Lung (tissue), 12 donors: Measurements from ENCODE around the gene SFXN5. TPM values are rescaled to one million over a fixed set of nuclear protein-coding genes. Genes with fewer than 3 reads are reported as not detected.

Source experiments
- ATAC-seq: fragments of 200-7000 bp; cut with Tn5 transposase; one replicate; pipeline ENCODE4 v1.9.1; 2020; ENCODE audit warnings: moderate number of reproducible peaks; ENCODE audit not compliant: insufficient read depth, low FRiP score
- DNase-seq, 3 donors: peaks; one replicate each; pipeline ENCODE4 v3.0.0-alpha.2; 2013 to 2017
- H3K27ac ChIP-seq, 2 donors: one replicate each; pipeline ENCODE4 v1.5.1; 2013; ENCODE audit warnings: mild to moderate bottlenecking in 2 of 2, moderate library complexity in 2 of 2, control low read depth in 1 of 2, inconsistent platforms in 1 of 2, low read depth in 1 of 2, low read length in 1 of 2
- H3K27me3 ChIP-seq, 3 donors: one replicate each; pipeline ENCODE4 v1.5.1; 2013; ENCODE audit warnings: low read length in 2 of 3; ENCODE audit not compliant: control insufficient read depth in 3 of 3, insufficient read depth in 3 of 3
- H3K36me3 ChIP-seq, 4 donors: one replicate each; pipeline ENCODE4 v1.5.1; 2013; ENCODE audit warnings: low read length in 4 of 4, mild to moderate bottlenecking in 1 of 4, moderate library complexity in 1 of 4; ENCODE audit not compliant: control insufficient read depth in 4 of 4, insufficient read depth in 4 of 4
- H3K4me1 ChIP-seq, 5 donors: one replicate each; pipeline ENCODE4 v1.5.1; 2013; ENCODE audit warnings: low read length in 5 of 5, mild to moderate bottlenecking in 2 of 5, moderate library complexity in 1 of 5; ENCODE audit not compliant: control insufficient read depth in 5 of 5, insufficient read depth in 5 of 5
- H3K4me3 ChIP-seq: one replicate; pipeline ENCODE4 v1.5.1; 2013; ENCODE audit warnings: mild to moderate bottlenecking, control low read depth, moderate library complexity
- H3K9ac ChIP-seq, 2 donors: one replicate each; pipeline ENCODE4 v1.5.1; 2013; ENCODE audit warnings: low read length in 2 of 2, control low read depth in 1 of 2; ENCODE audit not compliant: insufficient read depth in 1 of 2
- H3K9me3 ChIP-seq, 4 donors: one replicate each; pipeline ENCODE4 v1.5.1; 2013; ENCODE audit warnings: low read length in 3 of 4, mild to moderate bottlenecking in 1 of 4, moderate library complexity in 1 of 4; ENCODE audit not compliant: control insufficient read depth in 4 of 4, insufficient read depth in 3 of 4
- WGBS, 2 donors: extraction: QIAGEN DNeasy Blood & Tissue Kit; methylation state at CpG; one replicate each; pipeline ENCODE4 v1.1.7; 2013; 5-methylcytosine and 5-hydroxymethylcytosine counted together
- polyA plus RNA-seq, 2 donors: library from polyadenylated mRNA; stranded (reverse); fragments of 200-250 nt; gene quantifications; one replicate each; pipeline ENCODE4 v1.2.1, GENCODE V29; 2013
- total RNA-seq, 2 donors: library from RNA; depleted of rRNA in 1 of 2; stranded (reverse); fragments of >200 nt in 1 of 2; gene quantifications; one replicate each; pipeline ENCODE4 v1.2.1, GENCODE V29; 2014 to 2021
- TF ChIP-seq, protein P1 (sequence below): IDR thresholded peaks from 2 replicates; pipeline ENCODE4 v1.5.1; 2012; ENCODE audit warnings: mild to moderate bottlenecking; ENCODE audit errors: control extremely low read depth, extremely low read depth
- donor health status: control.
- donor health status: control.
- donor health status: Bipolar disorder and iron deficiency.
- donor health status: healthy.
- donor health status: DM: yes; HTN: yes; CAD: no.

SFXN5 gene
- total and polyA plus RNA-seq, 4 donors: 8.3 to 15.6 (median 9.6) TPM

GRCh38 chr2:72974436-72974754 lies 97.1 kb downstream of the SFXN5 start:
- TF ChIP-seq, protein P1, sequence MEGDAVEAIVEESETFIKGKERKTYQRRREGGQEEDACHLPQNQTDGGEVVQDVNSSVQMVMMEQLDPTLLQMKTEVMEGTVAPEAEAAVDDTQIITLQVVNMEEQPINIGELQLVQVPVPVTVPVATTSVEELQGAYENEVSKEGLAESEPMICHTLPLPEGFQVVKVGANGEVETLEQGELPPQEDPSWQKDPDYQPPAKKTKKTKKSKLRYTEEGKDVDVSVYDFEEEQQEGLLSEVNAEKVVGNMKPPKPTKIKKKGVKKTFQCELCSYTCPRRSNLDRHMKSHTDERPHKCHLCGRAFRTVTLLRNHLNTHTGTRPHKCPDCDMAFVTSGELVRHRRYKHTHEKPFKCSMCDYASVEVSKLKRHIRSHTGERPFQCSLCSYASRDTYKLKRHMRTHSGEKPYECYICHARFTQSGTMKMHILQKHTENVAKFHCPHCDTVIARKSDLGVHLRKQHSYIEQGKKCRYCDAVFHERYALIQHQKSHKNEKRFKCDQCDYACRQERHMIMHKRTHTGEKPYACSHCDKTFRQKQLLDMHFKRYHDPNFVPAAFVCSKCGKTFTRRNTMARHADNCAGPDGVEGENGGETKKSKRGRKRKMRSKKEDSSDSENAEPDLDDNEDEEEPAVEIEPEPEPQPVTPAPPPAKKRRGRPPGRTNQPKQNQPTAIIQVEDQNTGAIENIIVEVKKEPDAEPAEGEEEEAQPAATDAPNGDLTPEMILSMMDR: no peak
- no peak overlapping the region for H3K4me3 ChIP-seq
- no peak overlapping the region for H3K9ac ChIP-seq
- H3K27me3 ChIP-seq: no peaks in the 10 kb centered on the region
- ATAC-seq (no peak), DNase-seq (no peak)
- WGBS, 2 donors: 85 to 87% methylated on average over 2 of the region's 2 CpGs
- H3K27ac ChIP-seq: no peak overlapping the region
- H3K4me1 ChIP-seq: no peaks in the 10 kb centered on the region
- H3K36me3 ChIP-seq: peaks cover 0 to 2% (median 0%) of the 10 kb centered on the region in 4 donors
- no peaks in the 10 kb centered on the region for H3K9me3 ChIP-seq

DNA sequence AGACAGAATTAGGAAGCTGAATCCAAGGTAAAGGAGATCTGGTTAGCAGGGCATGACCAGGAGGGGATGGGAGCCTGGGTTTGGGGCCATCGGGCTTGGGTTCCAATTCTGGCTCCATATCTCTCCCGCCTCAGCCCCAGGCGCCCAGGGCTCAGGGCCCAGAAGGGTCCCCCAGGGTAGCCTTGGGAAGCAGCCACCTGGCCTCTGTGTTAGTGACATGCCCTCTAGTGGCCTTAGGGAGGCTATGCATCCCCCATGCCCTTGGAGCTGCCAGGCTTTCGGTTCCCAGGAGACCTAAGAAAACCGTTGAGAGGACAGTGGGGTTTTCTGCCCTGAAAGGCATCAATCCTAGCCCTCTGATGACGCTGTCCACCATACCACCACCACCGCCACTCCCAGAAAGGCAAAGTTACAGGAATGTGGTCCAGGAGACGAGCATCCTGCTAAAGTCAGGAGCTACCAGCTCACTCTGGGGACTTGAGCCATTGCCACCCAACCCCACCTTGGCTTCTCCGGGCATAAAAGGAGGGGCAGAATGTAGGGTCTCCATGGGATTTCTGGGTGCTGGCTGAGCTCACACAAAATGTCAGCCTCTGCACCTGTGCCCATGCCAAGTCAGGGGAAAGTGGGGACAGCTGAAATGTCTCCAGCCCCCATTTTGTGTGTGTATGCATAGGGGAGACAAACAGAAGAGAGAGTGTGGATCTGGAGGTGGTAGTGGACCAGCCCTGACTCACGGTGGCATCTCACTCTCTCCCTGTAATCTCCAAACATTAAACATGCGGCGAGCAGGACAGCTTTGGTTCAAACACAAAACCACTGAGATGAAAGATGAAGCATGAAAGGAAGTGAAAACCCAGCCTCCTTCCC lies 97.7 kb downstream of the SFXN5 start:
- Histone ChIP-seq H3K27me3 (no peaks in the 10 kb centered on the region), H3K27ac (no peak overlapping the region), H3K4me3 (no peak overlapping the region), H3K9ac (no peak overlapping the region), H3K4me1 (no peaks in the 10 kb centered on the region), H3K36me3 (peaks cover 0 to 2% (median 0%) of the 10 kb centered on the region in 4 donors), H3K9me3 (no peaks in the 10 kb centered on the region)
- 66 to 67% methylated on average over 12 of the region's 12 CpGs for WGBS, 2 donors
- DNase-seq: peak; percentile 54 to 59 (median 56)
- peak; percentile 69 for ATAC-seq
- TF ChIP-seq, protein P1: peak; percentile 36

- TF ChIP-seq, protein P1: no peak
- peaks cover 0 to 2% (median 0%) of the 10 kb centered on the region in 4 donors for H3K36me3 ChIP-seq
- no peak for DNase-seq
- H3K9ac ChIP-seq: no peak overlapping the region
- no peaks in the 10 kb centered on the region for H3K4me1 ChIP-seq
- no peak overlapping the region for H3K27ac ChIP-seq
- H3K4me3 ChIP-seq: no peak overlapping the region
- 96 to 98% methylated on average over 8 of the region's 8 CpGs for WGBS, 2 donors
- H3K27me3 ChIP-seq: no peaks in the 10 kb centered on the region
- no peaks in the 10 kb centered on the region for H3K9me3 ChIP-seq
- ATAC-seq: no peak
Measured at GRCh38 chr2:72973137-72973535, 98.4 kb downstream of the SFXN5 start.
